Colonic mucosa (tissue), 4 donors: ENCODE results near the gene MSANTD2. TPM values are rescaled to one million over a fixed set of nuclear protein-coding genes. Genes with fewer than 3 reads are reported as not detected.

Source experiments
- DNase-seq: peaks from one replicate; pipeline ENCODE4 v3.0.0-alpha.2; 2020
- H3K27ac ChIP-seq: fragments of 200-600 bp; one replicate; pipeline ENCODE4 v1.8.0; 2021
- H3K27me3 ChIP-seq: fragments of 200-600 bp; one replicate; pipeline ENCODE4 v1.8.0; 2021
- H3K36me3 ChIP-seq: fragments of 200-600 bp; one replicate; pipeline ENCODE4 v1.8.0; 2021
- H3K4me1 ChIP-seq: fragments of 200-600 bp; one replicate; pipeline ENCODE4 v1.8.0; 2021; ENCODE audit warnings: mild to moderate bottlenecking
- H3K4me3 ChIP-seq: fragments of 200-600 bp; one replicate; pipeline ENCODE4 v1.8.0; 2021
- H3K9ac ChIP-seq, 2 donors: one replicate each; pipeline ENCODE4 v1.7.0; 2013; ENCODE audit warnings: control low read depth in 2 of 2, low read depth in 2 of 2, low read length in 2 of 2
- H3K9me3 ChIP-seq: fragments of 200-600 bp; one replicate; pipeline ENCODE4 v1.8.0; 2021
- intact Hi-C: fragments of 100-400 bp; cut with DNase I; formaldehyde crosslinking; loops from one replicate; pipeline ENCODE4 v1.14.1; 2022
- total RNA-seq, 2 donors: library from RNA; stranded (reverse); fragmentation: NEBNext Ultra II Directional in 1 of 2; extraction: Animal tissue kit (Norgen Biotek cat#: 25700) in 1 of 2; gene quantifications; one replicate each; pipeline ENCODE4 v1.2.1, GENCODE V29; 2021
- TF ChIP-seq, protein P1 (sequence below): fragments of 200-600 bp; IDR thresholded peaks from one replicate; pipeline ENCODE4 v1.8.0; 2022; ENCODE audit warnings: antibody characterized with exemption, mild to moderate bottlenecking
- donor health status: healthy.
- donor health status: DM: no; HTN: no; CAD: no.
- donor health status: DM: no; HTN: no; CAD: no.

Gene MSANTD2
- total RNA-seq, 2 donors from 2014 or later: 7.0 to 12.7 TPM

DNA sequence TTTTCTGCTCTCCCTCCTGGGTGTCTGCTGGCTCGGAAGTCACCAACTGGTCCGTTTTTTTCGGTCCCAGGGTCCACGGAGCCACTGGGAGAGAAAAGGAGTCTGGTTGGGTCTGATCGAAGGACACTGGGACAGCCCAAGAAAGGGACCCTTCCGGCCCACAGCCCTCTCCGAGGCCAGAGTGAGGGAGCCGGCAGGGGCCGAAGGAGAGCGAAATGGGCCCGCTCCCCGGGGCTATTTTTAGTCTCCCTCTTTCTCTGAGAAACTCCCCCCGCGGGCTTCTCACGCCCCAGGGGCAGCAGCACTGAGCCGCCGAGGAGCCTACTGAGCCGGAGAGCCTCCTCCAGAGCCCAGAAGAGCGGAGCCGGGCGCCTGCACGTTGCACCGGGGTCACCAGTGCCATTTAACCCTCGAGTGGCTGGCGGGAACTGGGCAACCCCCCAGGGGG, 40.0 kb downstream of the MSANTD2 start:
- H3K36me3 ChIP-seq: no peaks in the 10 kb centered on the region
- no peaks in the 10 kb centered on the region for H3K9me3 ChIP-seq
- H3K9ac ChIP-seq: peak overlapping the region in 1 of 2 donors; percentile 26
- DNase-seq: no peak
- peak overlapping the region; percentile 7 for H3K4me3 ChIP-seq
- peaks cover 7% of the 10 kb centered on the region for H3K4me1 ChIP-seq
- TF ChIP-seq, protein P1, sequence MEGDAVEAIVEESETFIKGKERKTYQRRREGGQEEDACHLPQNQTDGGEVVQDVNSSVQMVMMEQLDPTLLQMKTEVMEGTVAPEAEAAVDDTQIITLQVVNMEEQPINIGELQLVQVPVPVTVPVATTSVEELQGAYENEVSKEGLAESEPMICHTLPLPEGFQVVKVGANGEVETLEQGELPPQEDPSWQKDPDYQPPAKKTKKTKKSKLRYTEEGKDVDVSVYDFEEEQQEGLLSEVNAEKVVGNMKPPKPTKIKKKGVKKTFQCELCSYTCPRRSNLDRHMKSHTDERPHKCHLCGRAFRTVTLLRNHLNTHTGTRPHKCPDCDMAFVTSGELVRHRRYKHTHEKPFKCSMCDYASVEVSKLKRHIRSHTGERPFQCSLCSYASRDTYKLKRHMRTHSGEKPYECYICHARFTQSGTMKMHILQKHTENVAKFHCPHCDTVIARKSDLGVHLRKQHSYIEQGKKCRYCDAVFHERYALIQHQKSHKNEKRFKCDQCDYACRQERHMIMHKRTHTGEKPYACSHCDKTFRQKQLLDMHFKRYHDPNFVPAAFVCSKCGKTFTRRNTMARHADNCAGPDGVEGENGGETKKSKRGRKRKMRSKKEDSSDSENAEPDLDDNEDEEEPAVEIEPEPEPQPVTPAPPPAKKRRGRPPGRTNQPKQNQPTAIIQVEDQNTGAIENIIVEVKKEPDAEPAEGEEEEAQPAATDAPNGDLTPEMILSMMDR: no peak
- no peak overlapping the region for H3K27ac ChIP-seq
- H3K27me3 ChIP-seq: peaks cover 19% of the 10 kb centered on the region
- intact Hi-C loops: loop anchor here (10.0 kb wide), 1 partner anchor 75 kb away; no protein-coding TSS in a partner anchor

DNA sequence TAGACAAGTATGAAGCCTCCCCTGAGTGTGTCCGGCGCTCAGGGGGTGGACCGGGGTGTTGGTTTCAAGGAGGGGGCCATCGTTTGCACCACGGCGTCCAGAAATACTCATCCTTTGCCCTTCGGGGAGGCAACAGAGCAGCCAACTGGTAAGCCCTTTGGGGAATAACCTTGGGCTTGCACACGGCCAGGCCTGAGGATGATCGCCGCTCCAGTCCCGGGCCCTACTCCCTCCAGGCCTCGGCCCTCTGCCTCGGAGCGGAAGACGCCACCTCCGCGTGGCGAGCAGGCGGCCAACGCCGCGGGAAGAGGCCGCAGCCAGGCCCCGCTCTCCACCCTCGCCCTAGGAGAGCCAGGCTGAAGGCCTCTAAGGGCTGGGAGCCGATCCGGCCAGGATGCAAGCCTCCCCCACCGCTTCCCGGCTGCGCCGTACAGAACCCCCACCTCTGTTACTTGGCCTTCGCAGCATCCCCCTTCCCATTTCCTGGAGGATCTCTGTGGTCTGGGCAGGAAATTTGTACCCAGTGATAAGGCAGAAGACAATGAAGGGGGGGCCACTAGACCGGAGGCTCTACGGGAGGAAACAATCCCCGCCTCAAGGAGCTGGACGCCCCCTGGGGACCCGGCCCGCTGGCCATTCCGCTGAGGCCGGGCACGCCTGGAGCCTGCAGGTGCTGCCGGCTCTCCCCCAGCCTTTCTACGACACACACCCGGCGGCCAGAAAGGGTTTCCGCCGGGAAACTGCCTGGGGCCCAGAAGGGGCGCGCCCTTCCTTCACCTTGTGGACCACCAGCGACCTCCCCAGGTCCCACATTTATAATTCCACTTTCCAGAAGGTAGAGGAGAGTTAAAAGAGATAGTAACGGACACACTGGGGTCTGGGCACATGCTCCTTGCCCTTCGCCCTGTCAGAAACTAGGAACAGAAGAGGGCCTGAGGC, 40.7 kb downstream of the MSANTD2 start:
- H3K27ac ChIP-seq: peak overlapping the region; percentile 45
- intact Hi-C loops: loop anchor here (10.0 kb wide), 1 partner anchor 75 kb away; no protein-coding TSS in a partner anchor

DNA sequence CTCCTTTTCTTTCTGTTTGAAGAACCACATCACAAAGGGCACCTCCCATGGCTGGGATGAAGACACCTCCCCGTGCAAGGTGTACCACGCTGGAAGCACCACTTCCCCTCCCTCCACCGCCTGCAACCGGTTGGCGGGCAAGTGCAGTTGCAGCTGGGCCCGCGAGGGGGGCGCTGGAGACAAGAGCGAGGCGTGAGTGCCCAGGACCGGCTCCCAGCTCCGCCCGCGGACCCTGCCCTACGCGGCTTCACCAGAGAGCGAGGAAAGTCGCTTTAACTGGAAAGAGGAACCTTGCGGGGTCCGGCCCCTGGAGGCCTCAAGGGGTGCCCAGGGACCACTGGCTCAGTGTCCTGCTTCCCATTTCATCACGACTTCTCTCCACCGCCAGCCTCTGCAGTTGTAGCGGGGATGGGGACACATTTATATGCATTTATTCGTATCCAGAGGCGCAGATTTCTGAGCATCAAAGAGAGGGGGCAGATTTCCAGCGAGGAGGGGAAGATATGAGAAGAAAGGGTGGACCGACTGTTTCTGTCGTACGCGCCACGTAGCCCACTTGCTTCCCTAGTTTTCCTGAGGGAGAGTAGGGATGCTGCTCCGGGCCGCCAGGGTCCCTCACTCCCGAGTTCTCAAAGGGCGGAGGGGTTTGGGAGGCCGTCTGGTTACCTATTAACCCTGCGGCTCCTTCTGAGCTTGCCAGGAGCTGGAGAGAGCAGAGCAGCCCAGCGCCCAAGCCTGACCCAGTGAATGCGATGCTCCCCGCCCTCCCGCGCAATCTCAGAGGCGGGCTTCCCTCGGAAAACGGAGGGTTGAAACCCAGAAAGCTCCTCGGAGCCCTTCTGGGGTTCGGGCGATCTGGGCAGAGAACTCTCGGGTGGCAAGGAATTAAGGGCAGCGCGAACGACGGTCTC, 41.6 kb downstream of the MSANTD2 start:
- Histone ChIP-seq H3K27ac (peak overlapping the region; percentile 45), H3K9ac (peak overlapping the region; percentile 0 to 7), H3K36me3 (no peaks in the 10 kb centered on the region), H3K9me3 (no peaks in the 10 kb centered on the region), H3K27me3 (peaks cover 19% of the 10 kb centered on the region), H3K4me1 (peaks cover 7% of the 10 kb centered on the region), H3K4me3 (peak overlapping the region; percentile 17)
- TF ChIP-seq, protein P1: peak; percentile 82
- peak; percentile 94 for DNase-seq
- intact Hi-C loops: no loop called here

More for the DNA sequence above, 40.7 kb downstream of the MSANTD2 start:
- no peak for DNase-seq
- peaks cover 19% of the 10 kb centered on the region for H3K27me3 ChIP-seq
- H3K9ac ChIP-seq: peak overlapping the region; percentile 7 to 26
- peaks cover 7% of the 10 kb centered on the region for H3K4me1 ChIP-seq
- TF ChIP-seq, protein P1: no peak
- peak overlapping the region; percentile 17 for H3K4me3 ChIP-seq
- H3K36me3 ChIP-seq: no peaks in the 10 kb centered on the region
- H3K9me3 ChIP-seq: no peaks in the 10 kb centered on the region

DNA sequence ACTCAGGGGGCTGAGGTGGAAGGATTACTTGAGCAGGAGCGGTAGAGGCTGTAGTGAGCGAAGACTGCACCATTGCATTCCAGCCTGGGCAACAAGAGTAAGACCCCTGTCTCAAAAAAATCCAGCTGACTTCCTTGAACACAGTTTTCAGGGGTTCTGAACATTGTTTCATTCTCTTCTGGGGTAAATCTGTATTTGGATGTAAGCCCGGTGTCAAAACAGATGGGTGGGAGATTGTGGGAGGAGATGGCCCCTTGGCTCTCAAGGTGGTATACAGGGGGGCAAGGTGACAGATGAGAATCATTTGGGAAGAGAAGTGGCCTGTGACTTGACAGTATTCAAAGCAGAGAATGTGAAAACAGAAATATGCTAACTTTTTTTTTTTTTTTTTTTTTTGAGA, 42.9 kb downstream of the MSANTD2 start:
- peaks cover 19% of the 10 kb centered on the region for H3K27me3 ChIP-seq
- no peaks in the 10 kb centered on the region for H3K9me3 ChIP-seq
- H3K36me3 ChIP-seq: no peaks in the 10 kb centered on the region
- peaks cover 7% of the 10 kb centered on the region for H3K4me1 ChIP-seq
- H3K9ac ChIP-seq: no peak overlapping the region
- DNase-seq: no peak
- H3K27ac ChIP-seq: no peak overlapping the region
- intact Hi-C loops: no loop called here
- H3K4me3 ChIP-seq: no peak overlapping the region
- TF ChIP-seq, protein P1: no peak

DNA sequence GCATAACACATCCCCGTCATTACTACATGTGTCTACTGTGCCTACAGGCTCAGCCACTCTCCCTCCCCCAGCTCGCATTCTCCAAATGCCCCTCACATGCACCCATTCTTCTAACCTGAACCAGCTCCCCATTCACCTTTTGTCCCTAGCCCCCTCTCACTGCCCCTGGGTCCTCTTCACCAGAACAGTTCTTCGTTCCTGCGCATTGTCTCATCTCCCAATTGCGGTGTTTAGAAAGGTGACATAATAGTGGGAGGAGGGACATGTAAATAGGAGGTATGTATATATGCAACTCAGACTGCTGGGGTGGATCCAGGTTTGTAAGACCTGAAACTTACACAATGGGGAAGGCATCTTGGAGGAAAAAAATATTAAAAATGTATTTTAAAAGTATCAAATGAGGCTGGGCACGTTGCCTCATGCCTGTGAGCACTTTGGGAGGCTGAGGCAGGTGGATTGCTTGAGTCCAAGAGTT, 43.4 kb downstream of the MSANTD2 start:
- no peak overlapping the region for H3K27ac ChIP-seq
- H3K4me1 ChIP-seq: peaks cover 7% of the 10 kb centered on the region
- no peak overlapping the region for H3K4me3 ChIP-seq
- DNase-seq: no peak
- no peak overlapping the region for H3K9ac ChIP-seq
- peaks cover 19% of the 10 kb centered on the region for H3K27me3 ChIP-seq
- no peaks in the 10 kb centered on the region for H3K9me3 ChIP-seq
- no peaks in the 10 kb centered on the region for H3K36me3 ChIP-seq
- TF ChIP-seq, protein P1: no peak
- intact Hi-C loops: no loop called here
